RWPE2 (cell line): ENCODE results near the gene SBNO2.

Experiments
- ATAC-seq: fragments of 200-7000 bp; cut with Tn5 transposase; 3 replicates; pipeline ENCODE4 v1.9.1; 2021; ENCODE audit warnings: low read depth
- DNase-seq: peaks from one replicate; pipeline ENCODE4 v3.0.0-alpha.2; 2020; ENCODE audit warnings: low spot score
- H3K27ac ChIP-seq: fragments of 450-650 bp; 2 replicates; pipeline ENCODE4 v1.5.1; 2017; ENCODE audit warnings: mild to moderate bottlenecking; ENCODE audit not compliant: poor library complexity, severe bottlenecking
- H3K27me3 ChIP-seq: fragments of 250-450 bp; sonication (Bioruptor Pico); 2 replicates; pipeline ENCODE4 v1.5.1; 2021; ENCODE audit warnings: mild to moderate bottlenecking, moderate library complexity; ENCODE audit not compliant: insufficient read depth, poor library complexity, severe bottlenecking
- H3K36me3 ChIP-seq: fragments of 250-450 bp; sonication (Bioruptor Pico); 2 replicates; pipeline ENCODE4 v1.5.1; 2020; ENCODE audit warnings: low read depth, mild to moderate bottlenecking, moderate library complexity
- H3K4me1 ChIP-seq: fragments of 250-450 bp; sonication (Bioruptor Pico); 2 replicates; pipeline ENCODE4 v1.5.1; 2021; ENCODE audit warnings: mild to moderate bottlenecking, moderate library complexity; ENCODE audit not compliant: insufficient read depth, poor library complexity, severe bottlenecking
- H3K4me3 ChIP-seq: fragments of 250-450 bp; sonication (Bioruptor Pico); 2 replicates; pipeline ENCODE4 v1.5.1; 2021; ENCODE audit warnings: mild to moderate bottlenecking, moderate library complexity; ENCODE audit not compliant: severe bottlenecking
- H3K9me3 ChIP-seq: fragments of 250-450 bp; sonication (Bioruptor Pico); 2 replicates; pipeline ENCODE4 v1.5.1; 2021; ENCODE audit warnings: mild to moderate bottlenecking, moderate library complexity; ENCODE audit not compliant: severe bottlenecking
- CTCF ChIP-seq: fragments of 450-650 bp; IDR thresholded peaks from one replicate; pipeline ENCODE4 v1.5.1; 2017; ENCODE audit warnings: mild to moderate bottlenecking, moderate library complexity; ENCODE audit not compliant: poor library complexity, severe bottlenecking

Gene SBNO2

DNA sequence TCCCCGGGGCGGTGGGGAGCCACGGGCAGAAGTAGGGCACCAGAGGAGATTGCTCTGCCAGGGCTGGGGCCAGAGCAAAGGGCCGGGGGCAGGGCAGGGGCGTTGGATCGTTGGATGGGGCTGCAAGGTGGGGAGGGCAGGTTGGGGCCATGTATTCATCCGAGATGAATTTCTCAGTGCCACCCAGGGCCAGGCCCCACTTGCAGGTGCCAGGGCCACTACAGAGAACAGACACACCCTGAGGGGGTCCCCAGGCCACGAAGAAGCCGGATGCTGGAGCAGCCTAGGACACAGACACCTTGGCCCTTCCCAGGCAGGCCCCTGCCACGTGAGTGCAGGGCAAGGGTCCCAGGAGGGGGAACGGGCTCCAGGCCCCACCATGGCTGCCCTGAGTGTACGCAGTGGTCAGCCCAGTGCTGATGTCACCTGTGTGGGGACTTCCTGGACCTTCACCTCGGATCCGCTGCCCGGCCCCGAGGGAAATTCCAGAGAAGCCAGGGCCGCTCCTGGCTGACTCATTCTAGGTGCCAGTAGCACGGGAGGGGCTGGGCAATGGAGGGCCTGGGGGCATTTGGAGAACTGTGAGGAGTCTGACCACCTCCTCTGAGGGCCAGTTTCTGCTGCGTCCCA, 9.6 kb upstream of the SBNO2 start:
- H3K4me3 ChIP-seq = no peak overlapping the region

DNA sequence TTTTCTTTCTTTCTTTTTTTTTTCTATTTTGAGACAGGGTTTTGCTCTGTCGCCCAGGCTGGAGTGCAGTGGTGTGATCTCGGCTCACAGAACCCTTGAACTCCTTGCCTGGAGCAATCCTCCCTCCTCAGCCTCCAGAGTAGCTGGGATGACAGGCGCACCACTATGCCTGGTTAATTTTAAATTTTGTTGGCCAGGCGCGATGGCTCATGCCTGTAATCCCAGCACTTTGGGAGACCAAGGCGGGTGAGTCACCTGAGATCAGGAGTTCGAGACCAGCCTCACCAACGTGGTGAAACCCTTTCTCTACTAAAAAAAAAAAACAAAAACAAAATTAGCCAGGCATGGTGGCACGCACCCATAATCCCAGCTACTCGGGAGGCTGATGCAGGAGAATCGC, 8.7 kb upstream of the SBNO2 start:
- no peak for ATAC-seq
- DNase-seq = no peak
- no peak for TF ChIP-seq CTCF
- no peak overlapping the region for H3K4me3 ChIP-seq
- H3K27ac ChIP-seq = peak overlapping the region; percentile 95
- H3K36me3 ChIP-seq = no peaks in the 10 kb centered on the region
- H3K9me3 ChIP-seq = no peaks in the 10 kb centered on the region
- peaks cover 41% of the 10 kb centered on the region for H3K4me1 ChIP-seq
- no peaks in the 10 kb centered on the region for H3K27me3 ChIP-seq

More for the DNA sequence above, 9.6 kb upstream of the SBNO2 start:
- ATAC-seq (peak; percentile 72), DNase-seq (peak; percentile 92)
- peak overlapping the region; percentile 95 for H3K27ac ChIP-seq
- no peaks in the 10 kb centered on the region for H3K27me3 ChIP-seq
- no peaks in the 10 kb centered on the region for H3K9me3 ChIP-seq
- no peak for TF ChIP-seq CTCF
- H3K4me1 ChIP-seq = peaks cover 38% of the 10 kb centered on the region
- H3K36me3 ChIP-seq = no peaks in the 10 kb centered on the region

DNA sequence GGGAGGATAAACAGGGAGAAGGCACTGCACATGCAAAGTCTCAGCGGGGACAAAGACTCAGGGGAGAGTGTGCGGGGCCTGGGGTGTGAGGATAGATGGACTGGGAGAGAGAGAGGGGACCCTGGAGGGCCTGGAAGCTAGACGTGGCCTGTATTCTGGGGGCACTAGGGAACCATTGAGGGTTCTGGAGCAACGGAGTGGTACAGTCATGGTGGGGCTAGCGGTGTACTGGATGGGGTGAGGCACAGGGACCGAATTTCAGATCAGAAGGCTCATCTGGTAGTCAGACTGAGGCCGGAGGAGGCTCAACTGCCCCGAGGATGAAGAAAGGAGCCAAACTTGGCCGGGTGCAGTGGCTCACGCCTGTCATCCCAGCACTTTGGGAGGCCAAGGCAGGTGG, 8.0 kb upstream of the SBNO2 start:
- DNase-seq = no peak
- no peak overlapping the region for H3K4me3 ChIP-seq
- peak overlapping the region; percentile 95 for H3K27ac ChIP-seq
- TF ChIP-seq CTCF = no peak
- no peaks in the 10 kb centered on the region for H3K9me3 ChIP-seq
- H3K36me3 ChIP-seq = no peaks in the 10 kb centered on the region
- peaks cover 46% of the 10 kb centered on the region for H3K4me1 ChIP-seq
- H3K27me3 ChIP-seq = no peaks in the 10 kb centered on the region
- no peak for ATAC-seq

- DNase-seq (no peak), ATAC-seq (no peak)
- no peak overlapping the region for H3K4me3 ChIP-seq
- no peak for TF ChIP-seq CTCF
- H3K27ac ChIP-seq = peak overlapping the region; percentile 95
- H3K27me3 ChIP-seq = no peaks in the 10 kb centered on the region
- no peaks in the 10 kb centered on the region for H3K36me3 ChIP-seq
- no peaks in the 10 kb centered on the region for H3K9me3 ChIP-seq
- peaks cover 51% of the 10 kb centered on the region for H3K4me1 ChIP-seq
Observed at GRCh38 chr19:1181606-1182005, 7.5 kb upstream of the SBNO2 start.

DNA sequence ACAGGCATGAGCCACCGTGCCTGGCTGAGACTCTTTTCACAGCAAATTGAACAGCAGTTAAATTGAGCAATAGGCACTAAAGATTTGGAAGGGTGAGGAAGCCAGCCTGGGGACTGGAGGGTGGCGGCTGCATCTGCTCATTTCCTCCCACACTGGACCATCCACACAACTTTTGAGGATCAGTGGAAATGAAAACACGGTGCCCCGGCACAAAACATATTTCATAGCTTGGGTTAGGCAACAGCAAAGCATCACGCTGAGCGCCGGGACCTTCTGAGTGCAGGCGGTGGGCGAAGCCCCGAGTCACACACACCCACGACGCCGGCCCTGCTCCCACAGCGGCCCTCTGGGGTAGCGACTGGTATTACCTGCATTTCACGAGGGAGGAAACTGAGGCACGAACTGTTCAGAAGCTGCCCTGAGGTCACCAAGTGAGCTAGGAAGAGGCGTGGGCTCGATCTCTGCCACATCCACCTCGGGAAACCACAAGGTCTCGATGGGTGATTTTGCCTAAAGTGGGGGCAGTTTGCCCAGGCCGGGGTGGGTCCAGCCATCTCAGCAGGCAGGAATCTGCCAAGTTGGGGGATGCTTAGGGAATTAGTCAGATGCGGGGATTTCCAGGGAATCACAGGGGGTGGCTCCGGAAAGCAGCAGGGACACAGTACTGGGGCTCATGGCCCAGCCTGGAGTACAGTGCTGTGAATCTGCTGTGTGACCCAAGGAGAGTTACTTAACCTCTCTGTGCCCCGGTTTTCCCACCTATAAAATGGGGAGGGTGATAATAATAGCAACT, 3.5 kb upstream of the SBNO2 start:
- Histone ChIP-seq H3K36me3 (no peaks in the 10 kb centered on the region), H3K4me3 (peak overlapping the region; percentile 3), H3K27me3 (no peaks in the 10 kb centered on the region), H3K9me3 (no peaks in the 10 kb centered on the region), H3K27ac (peak overlapping the region; percentile 95), H3K4me1 (peaks cover 41% of the 10 kb centered on the region)
- TF ChIP-seq CTCF = no peak
- ATAC-seq (peak; percentile 77), DNase-seq (peak; percentile 94)
